ENCODE measurements around the gene LMAN2.
"Not testable (repeated sequence)": the region's sequence is repeated elsewhere in the genome, so short reads cannot be mapped to it uniquely, and the experiment has no call there.

LMAN2 gene

GRCh38 chr5:177385720-177386119 is 34.3 kb upstream of the LMAN2 start:
- H3K27ac Mint-ChIP-seq = no peak overlapping the region
- no peak for ATAC-seq
- H3K4me3 Mint-ChIP-seq = no peak overlapping the region
- H3K27me3 Mint-ChIP-seq = peaks cover 6% of the 10 kb centered on the region
- peaks cover 72% of the 10 kb centered on the region for H3K4me1 Mint-ChIP-seq
- H3K9me3 Mint-ChIP-seq = no peaks in the 10 kb centered on the region
- DNase-seq = no peak

GRCh38 chr5:177384134-177384533 is 32.7 kb upstream of the LMAN2 start, which contains the start of gene SLC34A1:
Gene SLC34A1, plus strand, starts transcription at chr5:177384434. Its CDS starts 1,308 bp downstream, at chr5:177385742.
- no peaks in the 10 kb centered on the region for H3K27me3 Mint-ChIP-seq
- H3K27ac Mint-ChIP-seq = peak within 1 kb of the TSS; percentile 52 to 61
- ATAC-seq = no peak
- no peaks in the 10 kb centered on the region for H3K9me3 Mint-ChIP-seq
- DNase-seq = no peak
- peaks cover 69% of the 10 kb centered on the region for H3K4me1 Mint-ChIP-seq
- H3K4me3 Mint-ChIP-seq = no peak within 1 kb of the TSS

GRCh38 chr5:177383181-177383580 is 31.7 kb upstream of the LMAN2 start:
- Mint-ChIP-seq H3K4me1 (peaks cover 67% of the 10 kb centered on the region), H3K27ac (peak overlapping the region in 1 of 2 donors; percentile 52), H3K27me3 (no peaks in the 10 kb centered on the region), H3K9me3 (no peaks in the 10 kb centered on the region), H3K4me3 (no peak overlapping the region)
- no peak for ATAC-seq
- DNase-seq = no peak

- ATAC-seq (peak; percentile 58), DNase-seq (peak in 1 of 2 donors; percentile 39)
- Mint-ChIP-seq H3K4me3 (no peak overlapping the region), H3K27me3 (no peaks in the 10 kb centered on the region), H3K9me3 (no peaks in the 10 kb centered on the region), H3K27ac (peak overlapping the region; percentile 30 to 52), H3K4me1 (peaks cover 71% of the 10 kb centered on the region)
Measured at GRCh38 chr5:177382423-177383029, 31.1 kb upstream of the LMAN2 start.

GRCh38 chr5:177380805-177381126 is 29.3 kb upstream of the LMAN2 start:
- H3K27me3 Mint-ChIP-seq = no peaks in the 10 kb centered on the region

GRCh38 chr5:177378884-177379883 is 27.7 kb upstream of the LMAN2 start:
- H3K4me1 Mint-ChIP-seq = peaks cover 67% of the 10 kb centered on the region
- peak overlapping the region in 1 of 2 donors; percentile 85 for H3K27ac Mint-ChIP-seq
- DNase-seq = no peak
- H3K27me3 Mint-ChIP-seq = no peaks in the 10 kb centered on the region
- H3K4me3 Mint-ChIP-seq = peak overlapping the region in 1 of 2 donors; percentile 11
- no peaks in the 10 kb centered on the region for H3K9me3 Mint-ChIP-seq
- peak; percentile 78 for ATAC-seq

More at GRCh38 chr5:177380805-177381126, 29.3 kb upstream of the LMAN2 start:
- Mint-ChIP-seq H3K9me3 (no peaks in the 10 kb centered on the region), H3K4me3 (no peak overlapping the region), H3K4me1 (peaks cover 65% of the 10 kb centered on the region), H3K27ac (no peak overlapping the region)
- ATAC-seq = no peak
- DNase-seq = no peak

GRCh38 chr5:177377851-177378776 is 26.6 kb upstream of the LMAN2 start:
- ATAC-seq (no peak), DNase-seq (no peak)
- H3K4me1 Mint-ChIP-seq = peaks cover 68% of the 10 kb centered on the region
- no peaks in the 10 kb centered on the region for H3K27me3 Mint-ChIP-seq
- no peak overlapping the region for H3K27ac Mint-ChIP-seq
- no peaks in the 10 kb centered on the region for H3K9me3 Mint-ChIP-seq
- H3K4me3 Mint-ChIP-seq = no peak overlapping the region

- Mint-ChIP-seq H3K9me3 (no peaks in the 10 kb centered on the region), H3K4me1 (peaks cover 73% of the 10 kb centered on the region), H3K4me3 (no peak overlapping the region), H3K27ac (no peak overlapping the region), H3K27me3 (no peaks in the 10 kb centered on the region)
- ATAC-seq = no peak
- DNase-seq = no peak
Measured at GRCh38 chr5:177376107-177376506, 24.6 kb upstream of the LMAN2 start.

- H3K4me3 Mint-ChIP-seq, H3K9me3 Mint-ChIP-seq, DNase-seq, H3K27ac Mint-ChIP-seq, H3K27me3 Mint-ChIP-seq, ATAC-seq: not testable (repeated sequence)
- H3K4me1 Mint-ChIP-seq = peaks cover 73% of the 10 kb centered on the region
Measured at GRCh38 chr5:177375516-177375915, 24.0 kb upstream of the LMAN2 start.

GRCh38 chr5:177374211-177374610 is 22.7 kb upstream of the LMAN2 start:
- Mint-ChIP-seq H3K4me3 (no peak overlapping the region), H3K27ac (peak overlapping the region in 1 of 2 donors; percentile 65), H3K27me3 (no peaks in the 10 kb centered on the region), H3K4me1 (peaks cover 73% of the 10 kb centered on the region), H3K9me3 (no peaks in the 10 kb centered on the region)
- no peak for DNase-seq
- ATAC-seq = no peak

GRCh38 chr5:177373806-177374205 is 22.3 kb upstream of the LMAN2 start:
- no peaks in the 10 kb centered on the region for H3K27me3 Mint-ChIP-seq
- H3K4me1 Mint-ChIP-seq = peaks cover 74% of the 10 kb centered on the region
- H3K27ac Mint-ChIP-seq = peak overlapping the region; percentile 65 to 90
- ATAC-seq (no peak), DNase-seq (no peak)
- H3K4me3 Mint-ChIP-seq = peak overlapping the region in 1 of 2 donors; percentile 31
- H3K9me3 Mint-ChIP-seq = no peaks in the 10 kb centered on the region

GRCh38 chr5:177372910-177373309 is 21.4 kb upstream of the LMAN2 start:
- DNase-seq (peak in 1 of 2 donors; percentile 32), ATAC-seq (peak; percentile 63)
- Mint-ChIP-seq H3K4me1 (peaks cover 75% of the 10 kb centered on the region), H3K27me3 (no peaks in the 10 kb centered on the region), H3K4me3 (peak overlapping the region; percentile 54 to 67), H3K9me3 (no peaks in the 10 kb centered on the region), H3K27ac (peak overlapping the region; percentile 59 to 85)

- H3K27me3 Mint-ChIP-seq = no peaks in the 10 kb centered on the region
- ATAC-seq (peak; percentile 75), DNase-seq (peak in 1 of 2 donors; percentile 25)
- H3K4me3 Mint-ChIP-seq = peak overlapping the region; percentile 67 to 80
- peak overlapping the region; percentile 15 to 85 for H3K27ac Mint-ChIP-seq
- peaks cover 70% of the 10 kb centered on the region for H3K4me1 Mint-ChIP-seq
- H3K9me3 Mint-ChIP-seq = no peaks in the 10 kb centered on the region
Measured at GRCh38 chr5:177372034-177372896, 20.8 kb upstream of the LMAN2 start.

All from stimulated activated naive CD8-positive, alpha-beta T cell treated with anti-CD3 and anti-CD28 coated beads, Interleukin-15, amount 100 ng/mL, for 72 hours (primary cell).